ENCODE results near the gene DDX59. TPM values are rescaled to one million over a fixed set of nuclear protein-coding genes. Genes with fewer than 3 reads are reported as not detected.

DDX59 gene
- total and polyA plus RNA-seq, 9 of the 15 experiments (the other 6 are each of a cell fraction or from before 2014, with no cell fraction given), result 8.3 to 30.4 (median 19.8) TPM

- Histone ChIP-seq H3K27me3 (ENCODE audit: control insufficient read depth in 2 of 2, insufficient read depth in 2 of 2, low read length in 2 of 2) (no peaks in the 10 kb centered on the region), H3K9me1 (ENCODE audit: control insufficient read depth, insufficient read depth, low read length) (no peaks in the 10 kb centered on the region), H4K20me1 (replicated peaks; ENCODE audit: control insufficient read depth, insufficient read depth, low read length) (no peaks in the 10 kb centered on the region), H3K79me2 (ENCODE audit: control insufficient read depth, insufficient read depth, low read length) (no peaks in the 10 kb centered on the region), H3K4me1 (replicated peaks in 1 of 2; ENCODE audit: control insufficient read depth in 2 of 2, insufficient read depth in 2 of 2, low read length in 2 of 2) (peaks cover 5 to 9% of the 10 kb centered on the region in 2 experiments), H3K36me3 (ENCODE audit: control insufficient read depth, insufficient read depth, low read length) (peaks cover 16% of the 10 kb centered on the region; the same call in 1 of the 3 replicates), H3K4me3 (no peak overlapping the region), H3K9me3 (replicated peaks; ENCODE audit: control insufficient read depth, insufficient read depth, low read depth, low read length) (no peaks in the 10 kb centered on the region), H3K4me2 (ENCODE audit: insufficient read depth, low read length) (no peak overlapping the region), H2AFZ (ENCODE audit: low read depth, low read length) (no peak overlapping the region), H3K9ac (ENCODE audit: insufficient read depth in 1 of 2, low read depth in 2 of 2, low read length in 2 of 2) (no peak overlapping the region), H3K27ac (ENCODE audit: extremely low read depth, low read depth, low read length) (no peak overlapping the region)
- CTCF ChIA-PET (ENCODE audit: low intra/inter-chr PET ratio), result no interaction called here
- TF ChIP-seq SPI1 (IDR thresholded peaks at IDR 0.05; ENCODE audit: borderline replicate concordance, low read depth, low read length), result peak; percentile 66
- no peak for TF ChIP-seq POLR2A (conservative IDR thresholded peaks at IDR 0.05)
- intact Hi-C loops (cut with micrococcal nuclease) (no loop called here), in situ Hi-C loops (cut with MboI) (no loop called here)
- POLR2A ChIA-PET, result interaction anchor here (1.4 kb wide), 1 partner anchor 24 kb away, joined by 3 read pairs; no protein-coding TSS in a partner anchor
- ATAC-seq (no peak), FAIRE-seq (no peak), DNase-seq (ENCODE audit: extremely low read depth in 1 of 4, low spot score in 3 of 4) (no peak)
- no TSS peak for BruUV-seq (replicated peaks)
- WGBS (ENCODE audit: insufficient coverage, low coverage, missing lambda C conversion rate), result 91% methylated on average over 4 of the region's 4 CpGs
Measured at GRCh38 chr1:200646515-200646914, 23.2 kb downstream of the DDX59 start.

- TF ChIP-seq ARID1B (IDR thresholded peaks at IDR 0.05) (peak; percentile 14; the same call in 1 of the 2 replicates), ZNF316 (IDR thresholded peaks at IDR 0.05) (peak; percentile 91), MAFF (IDR thresholded peaks at IDR 0.05; ENCODE audit: low read length) (peak; percentile 16; the same call in 1 of the 2 replicates), C11orf30 (IDR thresholded peaks at IDR 0.05; ENCODE audit: low read depth) (peak; percentile 85), SMARCC2 (IDR thresholded peaks at IDR 0.05; ENCODE audit: low read depth) (no peak)
- POLR2A ChIA-PET, result interaction anchor here (1.4 to 2.5 kb wide), 2 partner anchors 11 to 26 kb away, joined by 3 to 13 read pairs; partner anchors contain the start of gene DDX59
Measured at GRCh38 chr1:200644021-200644420, 25.7 kb downstream of the DDX59 start.

More at GRCh38 chr1:200644021-200644420, 25.7 kb downstream of the DDX59 start:
- peaks cover 16% of the 10 kb centered on the region; the same call in 1 of the 3 replicates for H3K36me3 ChIP-seq (ENCODE audit: control insufficient read depth, insufficient read depth, low read length)
- peak overlapping the region; percentile 29; the same call in 1 of the 3 replicates for H3K27ac ChIP-seq (ENCODE audit: extremely low read depth, low read depth, low read length)
- H3K9me3 ChIP-seq (replicated peaks; ENCODE audit: control insufficient read depth, insufficient read depth, low read depth, low read length), result no peaks in the 10 kb centered on the region
- no peak for ATAC-seq
- no peak overlapping the region for H3K4me3 ChIP-seq
- no peaks in the 10 kb centered on the region for H3K27me3 ChIP-seq (ENCODE audit: control insufficient read depth in 2 of 2, insufficient read depth in 2 of 2, low read length in 2 of 2)
- no peaks in the 10 kb centered on the region for H3K79me2 ChIP-seq (ENCODE audit: control insufficient read depth, insufficient read depth, low read length)
- no TSS peak for BruUV-seq (replicated peaks)
- in situ Hi-C loops (cut with MboI) (no loop called here), intact Hi-C loops (cut with micrococcal nuclease) (no loop called here)
- no peak for DNase-seq (ENCODE audit: extremely low read depth in 1 of 4, low spot score in 3 of 4)
- no peak overlapping the region for H2AFZ ChIP-seq (ENCODE audit: low read depth, low read length)
- FAIRE-seq, result no peak
- H3K4me2 ChIP-seq (ENCODE audit: insufficient read depth, low read length), result no peak overlapping the region
- H3K9ac ChIP-seq (ENCODE audit: insufficient read depth in 1 of 2, low read depth in 2 of 2, low read length in 2 of 2), result no peak overlapping the region
- H4K20me1 ChIP-seq (replicated peaks; ENCODE audit: control insufficient read depth, insufficient read depth, low read length), result no peaks in the 10 kb centered on the region
- peaks cover 13 to 27% of the 10 kb centered on the region in 2 experiments for H3K4me1 ChIP-seq (replicated peaks in 1 of 2; ENCODE audit: control insufficient read depth in 2 of 2, insufficient read depth in 2 of 2, low read length in 2 of 2)
- CTCF ChIA-PET (ENCODE audit: low intra/inter-chr PET ratio), result no interaction called here
- no peaks in the 10 kb centered on the region for H3K9me1 ChIP-seq (ENCODE audit: control insufficient read depth, insufficient read depth, low read length)

All from K562 (cell line).